Retina (tissue), 1 donor: ENCODE results near the gene RHOBTB3.
A peak's percentile ranks its signal among the peaks of the same experiment; 100 is the strongest.
"Not testable (repeated sequence)": the region's sequence is repeated elsewhere in the genome, so short reads cannot be mapped to it uniquely, and the experiment has no call there.

ENCODE experiments used
- DNase-seq: peaks from one replicate; pipeline ENCODE4 v3.0.0-alpha.2; 2016

The RHOBTB3 gene

DNA sequence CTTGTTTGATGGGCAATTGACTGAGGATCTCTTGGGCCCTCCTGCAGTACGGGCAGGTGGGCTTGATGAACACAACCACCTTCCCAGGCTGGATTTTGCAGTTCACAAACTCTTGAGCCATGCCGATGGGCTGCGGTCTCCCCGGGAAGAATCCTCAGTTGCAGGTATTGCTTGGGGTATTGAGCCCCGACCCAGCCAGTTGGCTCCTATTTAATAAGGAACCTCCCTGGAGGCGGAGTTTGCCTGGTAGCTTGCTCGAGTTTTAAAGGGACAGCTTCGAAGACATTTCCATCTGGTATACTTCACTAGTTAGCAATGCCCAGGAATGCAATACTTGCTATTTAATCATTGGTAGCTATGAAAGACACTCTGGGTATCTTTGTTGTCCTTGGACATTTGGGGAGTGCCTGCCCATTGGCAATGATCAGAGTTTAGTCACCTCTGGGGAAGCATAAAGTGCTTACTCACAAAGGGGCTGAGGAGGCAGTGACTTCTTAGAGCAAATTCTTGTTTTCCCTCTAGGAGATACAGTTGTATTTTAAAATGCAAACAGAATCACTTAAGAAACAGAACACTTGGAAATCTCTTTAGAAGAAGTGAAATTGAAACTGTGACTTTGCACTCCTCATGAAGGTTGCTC is 91.5 kb downstream of the RHOBTB3 start, which contains the start of gene GLRX:
TSS of gene GLRX (minus strand) at position 185 of the 640 bp plus-strand sequence. CDS start at position 121, 64 bp downstream.
- DNase-seq, result peak; percentile 89

DNA sequence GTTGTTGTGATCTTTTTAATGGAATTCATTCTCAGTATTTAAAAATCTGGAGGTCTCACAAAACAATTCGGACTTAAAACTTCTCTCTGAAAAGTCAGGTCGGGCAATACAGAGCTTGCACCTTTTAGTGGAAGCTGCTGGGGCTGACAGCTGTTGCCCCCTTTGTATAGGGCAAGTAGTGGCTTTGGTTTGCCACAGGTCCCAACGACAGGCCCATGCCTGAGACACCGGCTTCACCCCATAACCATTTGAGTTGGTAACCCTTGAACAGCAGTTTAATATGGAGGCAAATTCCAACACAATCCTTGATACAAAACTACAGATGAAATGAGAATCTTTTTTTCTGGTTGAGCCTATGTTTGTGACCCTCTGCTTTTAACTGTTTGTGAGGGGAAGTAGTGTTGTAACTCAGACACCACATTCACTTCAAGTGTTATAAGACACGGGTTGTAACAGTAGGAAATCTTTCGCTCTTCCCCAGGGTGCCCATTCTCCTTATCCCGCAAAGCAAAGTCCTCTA is 92.1 kb downstream of the RHOBTB3 start:
- DNase-seq, result no peak

DNA sequence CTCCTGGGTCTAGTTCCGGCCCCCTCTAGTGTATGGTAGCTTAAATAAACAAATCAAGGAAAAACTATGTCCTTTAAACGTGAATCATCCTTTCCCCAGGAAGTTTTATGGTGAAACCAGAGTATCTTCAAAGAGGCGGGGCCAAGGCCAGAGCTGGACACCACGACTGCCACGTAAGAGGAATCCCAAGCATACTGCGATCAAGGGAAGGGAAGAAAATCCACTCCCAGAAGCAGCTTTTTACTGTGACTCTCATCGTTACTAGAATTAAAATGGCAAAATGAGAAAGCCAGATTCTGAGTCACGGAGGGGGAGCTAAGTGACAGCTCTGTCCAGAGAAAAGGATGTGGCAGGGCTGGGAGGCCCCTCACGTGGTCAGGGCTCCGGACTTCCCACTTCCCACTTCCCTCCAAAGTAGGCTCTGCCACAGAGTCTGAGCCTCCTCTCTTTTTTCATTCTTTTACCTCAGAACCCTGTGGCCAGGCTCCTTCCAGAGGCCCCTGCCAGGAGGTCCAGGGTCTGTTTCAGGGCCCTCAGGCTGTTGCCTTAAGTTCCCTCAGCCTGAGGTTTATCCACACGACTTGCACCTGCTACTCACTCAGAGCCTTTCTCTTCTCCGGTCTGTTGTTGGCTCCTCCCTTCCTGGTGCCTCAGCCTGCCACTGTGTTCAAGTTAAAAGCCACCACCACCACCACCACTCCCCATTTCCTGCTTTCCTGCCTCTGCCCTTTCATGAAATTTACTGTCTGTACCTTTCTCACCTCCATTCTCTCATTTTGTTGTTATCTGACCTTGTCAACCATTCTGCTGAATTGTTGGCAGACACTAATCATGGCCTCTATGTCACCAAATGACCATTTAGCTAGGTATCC is 92.8 kb downstream of the RHOBTB3 start:
- no peak for DNase-seq

DNA sequence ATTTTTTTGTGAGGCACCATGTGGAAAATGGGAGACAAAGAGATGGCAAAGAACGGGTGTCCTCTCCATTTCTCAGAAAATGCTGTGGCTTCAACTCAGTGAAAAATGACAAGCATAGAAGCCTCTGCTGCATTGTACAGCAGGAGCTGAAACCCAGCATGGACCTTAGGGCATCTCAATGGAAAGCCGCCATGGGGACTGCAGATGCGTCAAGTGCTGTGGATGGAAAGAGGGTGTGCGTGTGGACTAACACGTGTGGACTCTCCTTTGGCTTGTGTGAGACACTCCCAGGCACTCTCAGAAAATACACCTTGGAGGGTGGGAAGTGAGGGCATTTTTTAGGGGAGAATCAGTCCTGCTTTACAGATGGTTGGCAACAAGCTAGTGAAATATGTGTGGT is 93.6 kb downstream of the RHOBTB3 start:
- DNase-seq, result no peak

DNA sequence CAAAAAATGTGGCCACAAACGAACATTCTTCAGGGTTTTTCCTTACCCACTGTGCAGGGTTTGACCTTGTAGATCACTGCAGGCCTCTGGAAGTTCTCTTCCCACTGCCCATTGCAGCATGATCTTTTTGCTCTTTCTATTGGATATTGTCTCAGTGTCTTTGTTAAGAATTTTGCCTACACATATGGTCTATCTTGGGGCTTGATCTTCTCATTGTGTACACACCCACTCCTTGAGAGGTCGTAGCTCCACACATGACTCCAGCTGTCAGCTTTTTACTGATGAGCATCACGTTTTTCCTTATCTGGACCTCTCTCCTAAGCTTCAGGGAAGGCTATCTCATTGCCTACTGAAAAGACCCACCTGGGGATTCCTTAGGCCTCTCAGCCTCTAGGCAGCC is 94.4 kb downstream of the RHOBTB3 start:
- DNase-seq, result no peak

DNA sequence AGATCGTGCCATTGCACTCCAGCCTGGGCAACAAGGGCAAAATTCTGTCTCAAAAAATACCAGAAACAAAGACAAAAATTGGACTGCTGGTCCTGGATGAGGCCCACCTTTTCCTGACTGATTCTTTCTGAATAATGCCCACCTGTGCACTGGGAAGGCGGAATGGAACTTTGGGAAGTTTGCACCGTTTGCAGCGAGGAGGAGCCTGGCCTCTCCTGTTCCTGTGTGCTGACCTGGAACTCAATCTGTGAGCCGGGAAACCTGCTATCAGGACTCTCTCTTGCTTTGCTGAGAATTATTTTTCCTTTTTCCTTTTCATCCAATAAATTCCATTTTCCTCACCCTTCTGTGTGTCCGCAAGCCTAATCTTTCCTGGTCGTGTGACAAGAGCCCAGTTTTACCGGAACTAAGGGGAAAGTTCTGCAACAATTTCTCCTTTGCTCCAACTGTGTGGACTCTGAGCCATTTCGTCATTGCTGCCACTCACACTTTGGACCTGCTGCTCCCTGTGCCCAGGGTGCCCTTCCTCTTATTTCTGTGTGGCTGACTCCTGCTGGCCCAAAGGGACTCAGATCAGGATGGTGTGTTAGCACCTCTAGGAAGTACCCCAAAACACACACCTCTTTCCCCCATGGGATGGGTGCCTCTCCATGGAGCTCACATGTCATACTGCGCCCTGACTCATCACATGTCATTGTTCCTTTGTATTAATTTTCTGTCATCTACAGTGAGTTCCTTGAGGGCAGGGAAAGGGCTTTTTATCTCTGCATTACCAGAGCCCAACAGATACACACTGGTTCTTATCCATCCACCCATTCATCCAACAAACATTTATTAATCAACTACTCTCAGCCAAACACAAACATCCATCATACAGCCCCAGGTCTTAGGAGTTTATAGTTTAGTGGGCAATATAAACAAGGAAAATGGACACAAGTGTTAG is 96.1 kb downstream of the RHOBTB3 start:
- DNase-seq, result no peak

DNA sequence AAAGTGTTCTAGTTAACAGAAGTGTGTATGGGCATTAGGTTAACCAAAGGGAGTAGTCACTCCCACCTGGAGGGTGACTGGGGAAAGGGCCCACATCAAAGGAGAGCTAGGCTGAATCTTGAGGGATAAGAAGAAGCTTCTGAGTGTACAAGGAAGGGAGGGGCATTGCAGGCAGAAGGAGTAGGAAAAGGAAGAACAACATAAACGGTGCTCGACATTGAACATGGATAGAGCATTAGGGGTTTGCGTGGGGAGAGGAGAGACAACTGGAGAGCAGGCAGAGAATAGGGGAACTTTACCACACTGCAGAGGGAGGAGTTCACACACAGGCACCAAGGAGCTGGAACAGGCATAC is 96.7 kb downstream of the RHOBTB3 start:
- DNase-seq, result no peak

DNA sequence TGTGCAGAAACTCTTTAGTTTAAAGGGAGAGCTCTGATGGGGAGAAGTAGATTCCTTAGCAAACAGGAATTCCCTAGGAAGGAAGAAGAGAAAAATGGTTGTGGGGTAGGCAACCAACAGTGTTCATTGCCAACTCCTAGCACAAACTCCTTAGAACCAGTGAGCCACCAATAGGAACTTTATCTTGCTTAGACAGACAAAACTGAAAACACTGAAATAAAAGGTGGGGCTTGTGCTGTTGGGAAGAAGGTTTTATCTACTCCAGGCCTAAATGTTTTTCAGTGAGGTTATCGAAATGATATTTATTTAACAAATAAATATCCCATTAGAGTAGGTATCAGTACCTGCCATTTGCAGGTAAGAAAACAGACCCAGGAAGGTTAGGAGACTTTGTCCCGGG is 99.1 kb downstream of the RHOBTB3 start:
- DNase-seq, result no peak

DNA sequence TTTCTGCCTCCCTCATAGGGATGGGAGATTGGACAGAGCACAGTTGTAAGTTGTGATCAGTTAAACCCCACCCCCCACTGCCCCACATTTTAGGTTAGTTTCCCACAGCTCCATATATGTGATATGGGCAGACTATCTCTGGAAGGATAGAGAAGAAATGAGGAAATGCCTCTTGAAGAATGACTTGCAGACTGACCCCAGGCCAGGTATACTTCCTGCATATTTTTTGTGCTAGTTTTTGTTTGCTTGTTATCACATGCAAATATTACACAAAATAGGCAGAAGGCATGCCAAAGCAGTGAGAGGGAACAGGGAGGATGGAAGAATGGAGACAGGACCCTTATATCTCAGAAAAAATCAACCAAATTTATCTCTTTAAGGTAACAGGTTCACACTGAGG is 101.5 kb downstream of the RHOBTB3 start:
- DNase-seq, result no peak

DNA sequence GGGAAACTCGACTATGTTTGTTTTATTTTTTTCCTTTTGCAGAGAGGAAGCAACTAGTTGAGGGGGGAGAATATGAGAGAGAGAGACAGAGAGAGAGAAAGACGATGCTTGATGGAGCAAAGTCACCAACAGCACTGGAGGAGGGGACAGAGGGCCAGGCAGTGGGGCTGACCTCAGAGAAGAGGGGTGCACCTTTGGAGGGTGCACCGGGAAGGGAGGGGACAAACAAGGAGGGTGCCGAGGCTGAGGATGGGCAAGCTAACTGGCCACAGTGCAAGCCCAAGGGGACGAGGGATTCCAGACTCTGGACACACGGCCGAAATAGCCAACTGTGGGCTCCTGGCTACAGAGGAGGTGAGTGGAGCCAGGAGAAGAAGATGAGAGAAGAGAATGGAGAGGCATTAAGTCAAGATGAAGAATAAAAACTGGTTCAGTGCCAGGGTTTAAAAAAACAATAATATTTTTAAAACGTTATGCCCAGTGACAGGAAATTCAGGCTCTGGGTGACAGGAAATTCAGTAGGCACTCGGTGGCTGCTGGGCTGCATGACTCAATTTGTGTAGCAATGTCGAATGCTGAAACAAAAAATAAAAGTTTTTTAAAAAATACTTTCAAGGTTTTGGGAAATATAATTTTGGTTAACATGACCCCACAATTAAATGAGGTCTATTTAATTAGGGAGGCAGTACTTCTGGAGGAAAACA is 104.7 kb downstream of the RHOBTB3 start:
- no peak for DNase-seq

DNA sequence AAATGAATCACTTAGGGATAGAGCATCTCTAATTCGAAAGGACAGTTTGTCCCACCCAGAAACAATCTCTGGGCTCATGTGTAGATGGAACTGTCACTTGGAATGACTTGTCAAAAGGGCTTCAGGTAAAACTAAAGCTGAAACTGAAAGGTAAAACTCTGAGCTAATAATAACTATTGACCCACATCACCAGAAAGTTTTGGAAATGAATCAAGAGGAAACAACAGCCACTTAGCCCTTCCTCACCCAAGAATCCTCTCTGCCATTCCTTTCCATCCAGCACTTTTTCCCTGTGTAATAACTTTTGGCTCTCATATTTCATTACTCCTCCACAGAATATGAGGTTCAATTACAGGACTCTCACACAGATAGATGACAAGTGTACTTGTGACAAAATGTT is 105.4 kb downstream of the RHOBTB3 start:
- DNase-seq, result no peak

DNA sequence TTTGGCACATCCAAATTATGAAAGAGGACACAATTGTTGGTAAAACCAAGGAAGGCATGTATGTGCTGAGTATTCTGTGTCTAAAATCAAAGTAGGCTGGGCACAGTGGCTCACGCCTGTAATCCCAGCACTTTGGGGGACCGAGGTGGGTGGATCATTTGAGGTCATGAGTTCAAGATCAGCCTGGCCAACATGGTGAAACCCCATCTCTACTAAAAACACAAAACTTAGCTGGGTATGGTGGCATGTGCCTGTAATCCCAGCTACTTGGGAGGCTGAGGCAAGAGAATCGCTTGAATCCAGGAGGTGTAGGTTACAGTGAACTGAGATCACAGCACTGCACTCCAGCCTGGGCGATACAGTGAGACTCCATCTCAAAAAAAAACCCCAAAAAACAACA is 105.8 kb downstream of the RHOBTB3 start:
- not testable (repeated sequence) for DNase-seq

DNA sequence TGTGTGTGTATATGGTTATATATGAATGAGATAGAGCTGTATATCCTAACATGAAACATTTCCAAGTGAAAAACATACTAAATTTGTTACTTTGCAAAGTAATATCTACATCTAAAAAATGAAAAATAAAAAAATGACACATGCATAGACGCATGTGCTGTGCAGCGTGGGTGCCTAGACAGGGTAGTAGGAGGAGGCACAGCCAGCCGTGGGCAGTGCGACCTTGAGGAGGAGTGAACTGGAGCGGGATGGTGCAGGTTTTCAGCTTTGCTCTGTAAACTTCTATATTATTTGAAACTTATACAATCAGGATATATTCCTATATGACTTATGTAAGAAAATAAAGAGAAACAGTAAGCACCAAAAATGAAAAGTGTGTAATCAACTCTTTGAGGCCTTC is 106.4 kb downstream of the RHOBTB3 start:
- DNase-seq, result no peak

DNA sequence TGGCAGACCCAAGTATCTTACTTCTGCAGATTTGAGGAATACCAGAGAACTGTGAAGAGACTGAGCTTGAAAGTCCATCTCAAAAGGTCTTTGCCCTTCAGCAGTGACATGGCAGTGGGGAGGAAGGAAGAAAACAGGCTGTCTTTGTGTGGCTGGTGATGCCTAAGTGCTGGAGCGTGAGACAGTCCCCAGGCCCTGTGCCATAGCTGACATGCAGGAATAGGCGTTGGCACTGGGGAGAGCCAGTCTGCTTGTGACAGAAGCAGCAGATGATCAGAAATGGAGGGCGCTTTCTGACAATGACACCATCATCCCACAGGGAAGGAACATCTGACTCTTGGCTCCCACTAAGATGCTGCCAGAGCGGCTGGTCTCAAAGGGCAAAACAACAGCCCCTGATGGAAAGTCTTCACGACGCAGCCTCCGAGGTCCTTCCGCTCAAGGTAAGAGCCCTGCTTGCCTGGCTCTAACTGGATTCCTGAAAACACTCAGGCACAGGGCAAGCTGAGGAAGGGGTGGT is 106.9 kb downstream of the RHOBTB3 start:
- DNase-seq, result no peak

DNA sequence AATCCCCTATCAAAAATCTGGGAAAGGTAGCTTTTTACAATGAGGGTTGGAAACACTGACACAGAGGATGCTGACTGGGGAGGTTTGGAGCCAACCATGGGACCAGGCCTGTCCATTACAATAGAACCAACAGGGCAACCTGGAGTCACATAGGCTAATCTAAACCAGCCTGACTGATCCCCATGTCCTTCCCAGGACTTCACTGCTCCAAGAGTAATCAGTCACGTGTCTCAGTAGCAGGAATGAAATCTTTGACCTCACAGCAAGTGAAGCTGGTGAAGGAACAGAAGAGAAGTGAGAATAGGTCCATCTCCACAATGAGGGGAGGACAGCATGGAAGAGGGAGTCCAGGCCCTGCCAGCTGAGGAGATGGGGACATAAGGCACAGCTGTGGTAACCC is 107.4 kb downstream of the RHOBTB3 start:
- DNase-seq, result no peak

DNA sequence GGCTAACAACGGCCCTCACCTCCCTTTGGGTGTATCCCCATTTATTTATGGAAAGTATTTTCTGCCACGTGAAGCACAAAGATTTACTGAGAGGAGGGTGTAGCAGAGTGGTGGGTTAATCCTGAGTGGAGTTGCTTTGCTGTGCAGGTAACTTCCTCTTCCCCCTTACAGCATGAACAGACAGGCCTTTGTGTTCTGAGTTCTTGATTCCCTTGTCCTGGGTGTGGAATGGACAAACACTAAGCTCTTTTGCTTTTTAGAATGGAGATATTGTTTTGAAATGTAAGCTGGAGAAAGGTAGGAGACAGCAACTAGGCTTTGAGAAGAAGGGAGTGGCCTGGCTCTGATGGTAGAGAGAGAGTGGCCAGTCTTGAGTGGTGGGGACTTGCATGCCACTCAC is 108.5 kb downstream of the RHOBTB3 start:
- no peak for DNase-seq

DNA sequence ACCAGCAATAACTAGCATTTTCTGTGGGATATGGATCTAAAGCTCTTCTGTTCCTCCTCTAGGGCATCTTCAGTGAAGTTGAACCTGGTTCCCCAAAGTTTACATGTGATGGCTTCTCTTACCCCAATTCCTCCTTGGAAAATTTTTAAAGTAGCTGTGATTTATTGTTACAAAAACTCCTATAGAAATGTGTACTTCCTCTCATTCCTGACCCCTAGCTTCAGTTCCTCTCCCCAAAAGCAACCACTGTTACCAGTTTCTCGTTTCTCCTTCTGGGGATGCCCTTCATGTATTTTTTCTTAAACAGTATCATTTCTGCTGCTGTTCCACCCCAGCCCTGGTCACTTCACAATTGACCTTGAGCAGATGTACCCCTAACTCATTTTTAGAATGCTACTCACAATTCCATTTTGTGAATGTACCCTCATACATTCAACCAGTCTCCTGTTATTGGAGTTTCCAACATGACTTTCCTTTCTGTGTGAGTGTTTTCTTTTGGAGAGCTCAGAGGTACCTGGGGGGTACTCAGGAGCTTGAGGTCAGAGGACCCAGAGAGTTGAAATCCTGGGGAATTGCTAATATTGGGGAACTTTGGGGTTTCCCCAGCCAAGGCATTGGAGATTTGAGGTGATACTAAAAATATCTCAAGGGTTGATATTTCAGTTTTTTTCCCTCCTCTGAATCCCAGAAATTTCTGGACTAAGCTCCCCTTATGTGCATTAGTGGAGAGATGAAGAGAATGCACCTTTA is 110.0 kb downstream of the RHOBTB3 start:
- no peak for DNase-seq

DNA sequence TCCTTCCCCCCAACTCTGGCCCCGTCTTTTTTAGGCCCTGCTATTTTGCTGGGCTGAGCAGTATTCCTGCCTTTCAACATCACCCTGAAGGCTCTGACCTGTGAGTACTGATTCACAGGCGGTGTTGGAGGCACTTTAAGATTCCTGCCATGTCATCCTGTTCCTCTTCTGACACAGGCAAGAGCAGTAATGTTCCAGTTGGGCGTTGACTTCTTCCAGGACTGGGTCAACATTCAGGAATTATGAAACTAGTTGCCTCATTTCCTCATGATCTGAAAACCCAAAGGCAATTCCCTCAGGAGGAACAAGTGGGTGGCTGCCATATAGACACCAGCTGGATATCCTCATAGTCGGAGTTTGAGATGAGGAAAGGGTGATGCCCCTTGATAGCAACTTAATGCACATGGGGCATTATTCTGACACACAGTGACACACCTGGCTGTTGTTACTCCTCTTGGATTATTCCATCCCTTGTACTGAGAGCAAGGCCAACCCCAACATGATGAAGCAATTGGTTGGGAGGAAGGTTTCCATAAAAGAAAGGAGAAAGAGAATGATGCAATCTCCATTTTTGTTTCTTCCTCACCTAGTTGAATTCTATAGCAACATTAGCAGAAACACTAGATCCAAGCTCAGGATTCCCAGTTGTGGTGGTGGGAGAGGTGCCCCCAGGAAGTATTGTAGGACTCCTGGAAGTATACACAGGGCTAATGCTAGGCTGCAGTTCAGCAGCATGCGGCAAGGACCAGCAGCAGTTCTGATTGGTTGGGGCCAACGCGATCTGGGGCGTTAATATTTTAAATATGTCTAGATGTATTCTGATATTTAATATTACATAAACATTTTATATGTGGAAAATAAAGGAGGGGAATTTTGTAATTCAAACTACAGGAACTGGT is 111.0 kb downstream of the RHOBTB3 start:
- DNase-seq, result no peak

DNA sequence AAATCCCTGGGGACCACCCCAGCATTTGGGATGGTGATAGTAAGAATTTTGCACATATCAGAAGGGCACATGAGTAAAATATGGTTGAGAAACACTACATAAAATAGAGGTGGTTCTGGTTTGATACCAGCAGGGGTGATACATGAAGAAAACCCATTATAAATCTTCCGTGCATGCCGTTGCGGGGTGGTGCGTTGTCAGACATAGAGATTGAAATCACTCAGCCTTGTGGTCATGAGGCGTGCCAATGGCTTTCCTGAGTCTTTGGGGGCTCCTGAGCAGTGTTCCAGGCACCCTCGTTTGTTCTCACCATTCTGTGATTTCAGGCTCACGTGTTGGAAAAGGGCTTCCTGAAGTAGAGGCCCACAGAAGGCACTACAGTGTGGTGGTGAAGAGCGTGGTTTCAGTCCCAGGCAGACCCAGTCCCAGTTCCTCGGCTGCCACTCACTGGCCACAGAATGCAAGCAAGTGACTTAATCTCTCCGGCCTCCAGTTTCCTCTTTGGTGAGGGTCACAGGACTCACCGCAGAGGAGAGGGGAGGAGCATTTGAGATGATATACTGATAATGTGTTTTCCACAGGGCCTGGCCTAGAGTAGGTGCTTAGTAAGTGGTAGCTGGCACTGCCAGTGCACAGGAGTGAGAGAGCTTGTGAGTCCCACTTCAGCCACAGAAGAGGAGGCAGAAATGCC is 111.9 kb downstream of the RHOBTB3 start:
- DNase-seq, result no peak
